ENCODE data around the gene ZBTB22.

DNA sequence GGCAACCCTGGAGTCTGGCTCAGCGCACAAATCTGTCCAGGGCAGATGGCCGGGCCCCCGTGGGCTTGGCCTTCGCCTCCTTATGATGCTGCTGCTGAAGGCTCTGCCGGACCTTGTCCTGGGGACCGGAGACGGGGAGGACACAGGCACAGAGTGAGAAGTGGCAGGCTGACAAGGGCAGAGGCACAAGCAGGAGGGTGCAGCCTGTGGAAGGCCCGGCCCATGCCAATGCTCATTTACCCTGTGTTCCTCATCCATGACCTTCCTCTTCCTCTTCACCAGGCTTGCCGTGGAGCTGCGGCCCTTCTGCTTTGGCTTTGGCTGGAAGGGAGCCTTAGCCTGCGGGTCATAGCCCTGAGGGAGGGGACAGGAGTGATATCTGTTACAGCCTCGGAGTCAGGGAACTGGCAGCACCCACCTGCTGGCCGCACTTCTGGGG lies 38.3 kb downstream of the ZBTB22 start:
- TF ChIP-seq BHLHE40 (IDR thresholded peaks at IDR 0.05; ENCODE audit: borderline replicate concordance): no peak
- TF ChIP-seq CTBP1 (IDR thresholded peaks at IDR 0.05; ENCODE audit: borderline replicate concordance): no peak
- no peak for TF ChIP-seq SUZ12 (IDR thresholded peaks at IDR 0.05)

All from HEK293T (cell line).